Muscle of arm (tissue), 12 donors: ENCODE results near the gene SLC19A1. TPM values are rescaled to one million over a fixed set of nuclear protein-coding genes. Genes with fewer than 3 reads are reported as not detected.

ENCODE experiments used
- DNase-seq: peaks from one replicate; pipeline ENCODE4 v3.0.0-alpha.2; 2013
- polyA plus RNA-seq, 12 donors: library from polyadenylated mRNA; unstranded; fragments of 120-200 nt; gene quantifications; one replicate each; pipeline ENCODE4 v1.2.1, GENCODE V29; 2013; ENCODE audit not compliant: insufficient read length in 12 of 12

Gene SLC19A1
- polyA plus RNA-seq, 12 donors = 4.9 to 24.9 (median 16.9) TPM; not detected in 1

DNA sequence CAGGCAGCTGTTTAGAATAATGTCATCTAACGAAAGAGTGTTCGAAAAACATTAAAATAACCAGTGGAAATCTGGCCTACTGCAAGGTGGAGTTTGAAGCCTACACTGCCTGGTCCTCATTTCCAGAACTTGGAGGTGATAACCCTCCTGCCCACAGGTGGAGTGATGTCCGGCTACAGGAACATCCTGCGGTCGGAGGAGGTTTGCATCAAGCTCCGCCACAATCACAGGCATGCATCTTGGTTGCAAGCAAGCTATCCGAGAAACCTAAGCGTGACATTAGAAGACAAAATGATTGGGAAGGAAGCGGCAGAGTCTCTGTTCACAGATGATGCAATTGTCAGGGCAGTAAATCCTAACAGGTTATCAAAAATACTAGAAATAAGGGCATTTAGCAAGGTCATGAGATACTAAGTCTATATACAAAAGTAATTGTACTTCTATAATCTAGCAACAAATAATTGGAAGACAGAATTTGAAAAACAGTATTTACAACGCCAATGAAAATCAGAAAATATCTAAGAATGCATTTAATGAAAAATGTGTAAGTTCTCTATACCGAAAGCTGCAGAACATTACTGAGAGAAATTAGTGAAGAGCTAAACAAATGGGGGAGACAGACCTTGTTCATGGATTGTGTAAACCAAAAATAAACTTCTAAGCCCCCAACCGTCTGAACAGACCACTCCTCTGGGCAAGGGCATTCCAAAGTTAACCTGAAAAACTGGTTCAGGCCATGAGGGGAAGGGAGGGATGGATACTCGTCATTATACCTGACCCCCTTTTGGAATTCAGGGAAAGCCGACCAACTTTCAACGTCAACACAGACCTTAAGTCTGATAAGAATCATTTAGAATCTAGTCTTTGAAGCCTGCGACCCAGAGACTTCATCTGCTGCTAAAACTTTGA, 4.7 kb upstream of the SLC19A1 start:
- DNase-seq = no peak

DNA sequence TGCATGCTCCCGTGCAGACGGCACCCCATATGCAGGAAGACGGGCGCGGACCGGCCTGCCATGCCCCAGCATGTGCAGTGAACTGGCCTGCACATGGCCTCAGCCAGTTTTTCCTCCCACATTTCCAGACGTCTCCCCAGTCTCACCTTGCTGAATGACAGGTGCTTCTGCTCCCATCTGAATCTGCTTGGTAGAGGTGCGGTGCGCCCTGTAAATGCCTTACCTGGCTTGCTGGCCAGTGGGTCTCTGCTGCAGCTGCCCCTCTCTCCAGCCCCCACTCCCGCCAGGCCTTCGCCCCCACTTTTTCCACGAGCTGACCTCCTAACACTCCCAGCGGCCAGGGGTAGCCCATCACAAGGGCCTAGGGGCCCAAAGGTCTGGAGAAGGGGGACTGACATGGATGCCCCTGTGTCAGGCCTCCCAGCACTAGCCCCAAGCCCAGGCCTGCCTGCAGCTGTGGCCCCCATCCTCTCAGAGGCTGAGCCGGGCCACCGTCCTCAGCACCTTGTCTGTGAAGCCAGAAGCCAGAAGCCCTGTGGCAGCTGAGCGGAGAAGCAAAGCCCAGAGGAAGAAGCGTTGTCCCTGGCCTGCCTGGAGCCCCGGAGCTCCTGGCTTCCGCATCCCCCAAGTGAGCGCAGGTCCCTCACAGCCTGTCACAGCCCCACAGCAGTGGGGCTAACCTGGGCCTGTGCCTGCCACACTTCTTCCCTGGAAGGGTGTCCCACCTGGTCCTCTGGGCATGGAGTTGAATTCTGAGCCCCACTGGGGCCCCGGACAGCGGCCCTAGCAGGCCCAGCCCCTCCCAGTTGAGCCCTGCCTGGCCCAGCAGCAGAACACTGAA, 3.7 kb upstream of the SLC19A1 start:
- DNase-seq = no peak

DNA sequence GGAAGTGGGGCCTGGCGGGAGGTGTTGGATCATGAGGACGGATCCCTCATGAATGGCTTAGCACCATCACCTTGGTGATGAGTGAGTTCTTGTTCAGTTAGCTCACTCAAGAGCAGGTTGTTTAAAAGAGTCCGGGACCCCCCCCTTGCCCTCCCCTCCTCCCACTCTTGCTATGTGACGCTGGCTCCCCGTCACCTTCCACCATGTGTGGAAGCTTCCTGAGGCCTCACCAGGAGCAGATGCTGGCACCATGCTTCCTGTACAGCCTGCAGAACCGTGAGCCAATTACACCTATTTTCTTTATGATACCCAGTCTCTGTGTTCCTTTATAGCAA, 3.0 kb upstream of the SLC19A1 start:
- no peak for DNase-seq

DNA sequence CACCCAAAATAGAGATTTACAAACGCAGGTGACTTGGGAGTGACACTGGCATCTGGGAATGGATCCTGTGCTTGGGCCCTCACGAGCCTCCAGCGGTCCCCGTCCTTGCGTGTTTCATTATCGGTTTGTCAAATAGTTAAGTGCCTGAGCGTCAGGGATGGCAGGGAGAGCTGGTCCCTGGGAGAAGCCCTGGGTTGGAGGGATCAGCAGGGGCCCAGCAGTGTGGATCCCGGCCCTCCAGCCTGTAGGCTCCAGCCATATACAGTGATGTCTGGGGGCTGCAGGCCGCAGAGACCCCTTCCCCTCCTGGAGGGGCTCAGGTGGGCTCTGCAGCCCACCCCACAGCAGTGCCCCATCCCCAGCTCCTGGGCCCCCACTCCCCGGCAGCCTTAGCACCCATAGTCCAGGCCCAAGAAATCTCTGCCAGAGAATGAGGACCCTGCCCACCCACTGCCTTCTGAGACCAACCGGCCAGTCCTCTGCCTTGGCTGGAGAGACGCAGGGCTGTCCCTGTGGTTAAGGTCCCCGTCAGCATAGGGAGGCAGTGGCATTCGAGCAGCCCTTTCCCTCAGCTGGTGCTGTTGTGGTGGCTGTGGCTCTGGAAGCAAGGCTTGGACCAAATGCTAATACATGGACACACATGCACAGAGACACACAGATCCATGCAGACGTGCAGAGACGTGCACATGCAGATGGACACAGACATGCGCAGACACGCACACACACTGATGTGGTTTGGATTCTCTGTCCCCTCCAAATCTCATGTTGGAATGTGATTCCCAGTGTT, 2.4 kb upstream of the SLC19A1 start:
- no peak for DNase-seq

DNA sequence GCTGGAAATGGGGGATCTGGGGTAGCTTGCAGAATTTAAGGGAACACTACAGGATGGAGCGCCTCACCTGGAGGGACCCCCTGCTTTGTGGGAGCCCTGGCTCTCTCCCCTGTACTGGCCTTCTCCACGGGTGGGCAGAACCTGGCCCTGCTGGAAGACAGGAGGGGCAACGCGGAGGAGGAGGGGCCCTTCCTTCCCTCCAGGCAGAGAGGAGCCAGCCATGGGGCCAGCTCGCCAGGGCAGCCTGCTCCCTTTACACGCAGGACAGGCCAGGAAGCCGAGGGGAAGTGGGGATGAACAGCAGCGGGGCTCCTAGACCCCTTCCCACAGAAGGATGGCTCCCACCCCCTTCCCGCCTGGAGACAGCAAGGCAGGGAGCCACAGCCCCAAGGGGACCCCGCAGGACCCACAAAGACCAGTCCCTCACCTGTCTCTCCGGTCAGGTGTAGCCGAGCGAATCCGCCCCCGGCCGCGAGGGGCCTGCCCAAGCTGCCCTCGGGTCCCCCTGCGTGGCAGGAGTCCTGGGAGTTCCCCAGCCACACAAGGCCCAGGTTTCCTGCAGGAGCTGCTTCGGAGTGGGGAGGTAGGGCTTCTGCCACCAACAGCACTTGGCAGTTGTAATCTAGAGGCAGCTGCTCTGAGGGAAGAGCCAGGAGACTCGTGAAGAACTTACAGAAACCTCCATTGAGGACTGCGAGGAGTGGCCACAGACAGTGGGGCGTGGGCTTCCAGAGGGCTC, 1.6 kb upstream of the SLC19A1 start:
- DNase-seq = no peak

DNA sequence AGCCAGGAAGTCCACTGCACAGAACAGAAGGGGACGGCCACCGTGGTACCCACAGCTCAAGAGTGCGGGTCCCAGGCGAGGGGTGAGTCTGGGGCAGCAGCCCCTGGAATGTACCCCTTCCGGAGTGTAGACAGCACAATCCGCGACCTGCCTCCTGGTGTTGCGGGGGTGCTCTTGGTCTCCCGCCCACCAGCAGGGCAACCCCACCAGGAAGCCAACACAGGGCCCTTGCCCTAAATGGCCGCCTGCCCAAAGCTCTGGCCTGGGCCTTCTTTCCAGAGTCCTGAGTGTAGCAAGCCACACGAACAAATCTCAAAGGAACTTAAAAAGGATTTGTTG, 1.1 kb upstream of the SLC19A1 start:
- no peak for DNase-seq

DNA sequence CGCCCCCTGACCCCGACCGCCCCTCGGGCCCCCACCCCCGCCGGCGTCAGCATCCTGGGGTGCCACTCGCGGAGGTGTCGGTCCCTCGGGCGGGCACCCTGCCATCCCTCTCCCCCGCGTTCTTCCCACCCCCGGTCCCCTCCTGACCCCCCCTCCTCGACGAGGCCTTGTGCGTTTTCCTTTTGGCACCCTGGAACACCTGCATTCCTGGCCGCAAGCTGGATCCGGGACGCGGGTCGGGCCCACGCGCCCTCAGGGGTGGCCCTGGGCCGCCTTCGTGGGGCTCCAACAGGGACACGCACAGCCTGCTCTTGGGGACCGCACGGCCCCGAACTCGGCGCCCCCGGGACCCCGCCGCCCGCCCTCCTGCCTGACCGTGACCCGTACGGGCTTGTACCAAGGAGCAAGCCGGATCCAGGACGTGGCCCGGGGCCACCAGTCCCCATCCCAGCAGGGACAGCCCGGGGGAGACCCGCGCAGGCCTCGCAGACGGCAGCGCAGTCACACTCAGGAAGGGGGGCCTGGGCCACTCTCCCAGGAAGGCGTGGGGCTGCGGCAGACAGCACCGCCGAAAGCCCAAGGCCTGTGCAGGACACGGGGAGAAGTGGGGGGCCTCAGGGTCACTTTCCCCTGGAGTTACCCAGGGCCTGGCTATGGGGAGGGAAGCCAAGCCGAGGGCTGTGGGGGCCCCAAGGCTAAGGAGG, 579 bp upstream of the SLC19A1 start:
- DNase-seq = no peak

DNA sequence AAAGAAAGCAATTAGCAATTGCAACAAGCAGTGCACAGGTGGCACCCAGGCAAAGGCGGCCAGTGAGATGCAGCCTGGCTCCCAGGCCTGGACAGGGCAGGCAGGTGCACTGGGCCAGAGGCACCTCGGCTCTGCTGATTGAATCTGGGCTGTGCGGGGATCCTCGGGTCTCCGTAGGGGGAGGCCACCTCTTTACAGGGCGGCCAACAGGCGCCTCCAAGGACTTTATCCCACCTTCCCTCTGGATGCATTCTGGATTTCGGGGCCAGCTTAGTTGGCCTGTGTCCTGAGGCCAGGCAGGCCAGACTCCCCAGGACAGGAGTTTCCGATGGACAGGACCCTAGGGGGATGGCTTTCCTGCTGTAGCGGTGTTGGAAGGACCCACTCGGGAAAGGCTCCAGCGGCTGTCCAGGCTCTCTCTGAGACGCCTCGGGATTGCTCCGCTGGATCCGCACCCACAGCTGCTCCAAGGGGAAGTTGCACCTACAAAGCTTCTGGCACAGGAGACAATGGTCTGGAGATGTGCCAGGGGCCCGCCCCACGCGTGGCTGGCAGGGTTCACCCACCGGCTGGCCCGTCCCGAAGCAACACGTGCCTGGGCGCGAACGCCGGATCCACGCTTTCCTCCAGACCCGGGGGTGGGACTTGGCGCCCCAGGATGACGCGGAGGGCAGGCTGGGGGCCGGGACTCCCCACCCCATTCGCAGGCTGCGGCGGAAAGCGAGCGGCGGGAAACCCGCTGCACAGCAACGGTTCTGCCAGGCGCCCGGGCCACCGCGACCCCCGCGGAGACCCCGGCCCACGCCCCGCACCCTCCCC, 810 bp downstream of the SLC19A1 start:
- peak; percentile 61 for DNase-seq

DNA sequence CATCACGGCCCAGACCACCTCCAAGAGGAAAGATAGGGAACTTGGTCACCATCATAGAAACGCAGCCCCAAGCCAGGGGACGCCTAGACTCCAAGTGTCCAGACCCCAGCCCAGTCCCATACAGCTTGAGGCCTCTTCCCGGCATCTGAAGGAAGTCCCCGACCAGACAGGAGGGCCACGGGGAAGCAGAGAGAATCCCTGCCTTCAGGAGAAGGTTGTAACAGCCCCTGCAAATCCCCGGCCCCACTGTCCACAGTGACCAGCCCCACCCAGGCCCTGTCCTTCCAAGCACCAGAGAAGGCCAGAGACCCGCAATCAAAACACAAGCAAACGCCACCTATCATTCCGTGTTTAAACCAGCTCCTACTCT, 1.7 kb downstream of the SLC19A1 start:
- DNase-seq = no peak

DNA sequence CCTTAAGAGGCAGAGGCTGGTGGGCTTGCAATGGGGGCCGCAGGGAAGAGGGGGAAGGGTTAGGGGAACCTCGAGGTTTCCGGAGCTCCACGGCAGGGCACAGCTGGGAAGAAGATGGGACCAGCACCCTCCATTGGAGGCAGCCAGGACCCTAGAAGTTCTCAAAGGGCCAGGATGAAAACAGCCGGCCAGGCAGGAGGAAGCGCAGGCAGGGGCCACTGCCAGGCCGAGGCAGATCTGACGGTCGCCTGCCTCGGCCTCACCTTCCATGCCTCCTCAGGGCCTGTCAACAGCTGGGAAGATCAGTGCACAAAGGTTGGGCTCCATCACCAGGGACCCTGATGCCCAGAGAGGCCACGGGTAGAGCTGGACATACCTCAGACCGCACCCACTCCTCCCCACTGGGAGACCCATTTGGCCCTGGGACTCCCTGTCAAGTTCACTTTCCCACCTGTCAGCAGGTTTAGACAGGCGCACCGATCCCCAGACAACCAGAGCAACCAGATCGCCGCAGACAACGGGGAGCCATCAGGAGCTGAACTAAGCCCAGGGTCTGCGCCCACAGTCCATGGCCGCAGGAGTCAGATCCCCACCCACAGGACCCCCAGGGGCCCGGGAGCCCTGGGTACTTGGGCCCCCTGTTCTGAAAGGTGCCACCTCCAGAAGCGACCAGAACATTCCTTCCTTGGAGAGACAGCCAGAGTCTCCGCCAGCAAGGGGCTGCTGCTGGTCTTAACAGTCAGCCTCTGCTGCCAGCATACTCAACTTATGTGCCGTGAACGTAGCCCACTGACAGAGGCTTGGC, 2.2 kb downstream of the SLC19A1 start:
- no peak for DNase-seq

DNA sequence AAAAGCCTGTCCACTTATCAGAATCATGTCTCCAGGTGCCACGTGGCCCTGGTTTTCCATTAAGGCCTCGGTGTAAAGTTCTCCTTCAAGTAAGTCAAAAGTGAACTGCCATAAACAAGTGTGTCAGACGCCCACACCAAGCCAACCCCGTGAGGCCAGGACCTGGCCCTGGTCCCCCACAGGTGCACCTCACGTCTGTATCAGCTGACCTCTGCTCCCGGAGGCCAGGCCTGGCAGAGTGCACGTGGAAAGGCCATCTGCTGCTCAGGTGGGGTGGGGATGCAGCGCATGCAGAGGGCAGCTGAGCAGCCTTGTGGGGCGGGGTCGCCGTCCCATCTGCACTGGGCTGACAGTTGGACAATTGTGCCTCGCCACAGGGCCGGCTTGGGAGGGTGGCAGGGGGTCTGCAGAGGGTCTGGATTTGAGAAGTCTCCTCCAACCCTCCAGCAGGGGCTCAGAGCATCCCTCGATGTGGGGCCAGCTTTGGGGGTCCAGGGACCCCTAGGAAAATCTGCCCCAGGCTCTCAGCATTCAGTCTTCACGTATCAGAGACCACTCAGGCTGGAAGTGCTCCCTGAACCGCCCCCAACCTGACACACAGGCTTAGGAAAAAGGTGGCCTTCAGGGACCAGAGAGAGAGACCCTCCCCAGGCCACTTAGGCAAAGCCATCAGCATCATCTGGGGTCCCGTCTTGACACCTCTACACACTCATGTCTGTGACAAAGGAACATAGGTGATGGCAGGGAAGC, 3.0 kb downstream of the SLC19A1 start:
- no peak for DNase-seq

DNA sequence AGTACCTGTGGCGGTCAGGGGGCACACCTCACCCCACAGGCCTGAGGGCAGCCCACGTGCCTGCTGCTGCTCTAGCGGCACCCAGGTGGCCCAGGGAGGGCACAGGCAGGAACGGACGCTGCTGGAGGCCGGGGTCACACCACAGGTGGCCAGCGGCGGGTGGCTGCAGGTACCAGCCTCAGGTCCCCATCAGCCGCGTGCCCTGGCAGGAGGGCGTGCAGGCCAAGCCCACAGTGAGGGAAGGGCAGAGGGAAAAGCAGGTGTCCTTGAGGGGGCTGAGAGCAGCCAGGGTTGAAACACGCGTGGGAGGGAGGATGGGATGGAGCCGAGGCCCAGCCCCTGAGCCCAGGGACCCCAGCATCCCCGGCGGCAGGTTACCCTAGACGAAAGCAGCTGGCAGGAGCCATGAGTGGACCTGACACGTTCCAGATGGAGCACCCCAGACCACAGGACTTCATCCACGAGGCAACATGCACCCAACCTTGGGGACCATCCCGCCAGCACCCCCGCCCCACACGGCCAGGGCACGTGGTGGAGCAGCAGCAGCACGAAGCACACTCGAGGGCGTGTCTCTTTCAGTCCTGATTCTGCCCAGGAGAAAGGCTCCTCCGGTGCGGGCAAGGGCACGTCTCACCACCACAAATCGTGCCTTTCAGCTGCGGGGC, 3.7 kb downstream of the SLC19A1 start:
- no peak for DNase-seq

DNA sequence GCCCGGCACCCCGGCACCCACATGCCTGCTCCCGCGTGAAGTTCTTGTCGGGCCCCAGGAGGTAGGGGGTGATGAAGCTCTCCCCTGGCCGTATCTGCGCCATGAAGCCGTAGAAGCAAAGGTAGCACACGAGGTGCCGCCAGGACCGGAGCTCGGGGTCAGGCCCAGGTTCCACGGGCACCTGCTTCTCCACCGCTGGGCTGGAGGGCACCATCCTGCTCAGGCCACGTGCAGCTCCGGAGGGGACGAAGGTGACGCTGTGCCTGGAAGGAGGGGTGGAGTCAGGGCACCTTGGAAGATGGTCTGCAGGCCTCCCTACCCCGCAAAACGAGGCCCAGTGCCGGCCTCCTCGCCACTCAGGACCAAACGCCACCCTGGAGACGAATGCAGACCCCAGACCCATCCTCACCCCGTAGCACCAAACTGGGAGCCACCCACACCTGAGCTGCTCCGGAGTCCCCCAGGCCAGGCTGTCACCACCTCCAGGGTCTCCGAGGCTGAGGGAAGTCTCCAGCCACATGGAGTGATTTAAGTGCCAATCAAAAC, 4.4 kb downstream of the SLC19A1 start:
- DNase-seq = no peak

DNA sequence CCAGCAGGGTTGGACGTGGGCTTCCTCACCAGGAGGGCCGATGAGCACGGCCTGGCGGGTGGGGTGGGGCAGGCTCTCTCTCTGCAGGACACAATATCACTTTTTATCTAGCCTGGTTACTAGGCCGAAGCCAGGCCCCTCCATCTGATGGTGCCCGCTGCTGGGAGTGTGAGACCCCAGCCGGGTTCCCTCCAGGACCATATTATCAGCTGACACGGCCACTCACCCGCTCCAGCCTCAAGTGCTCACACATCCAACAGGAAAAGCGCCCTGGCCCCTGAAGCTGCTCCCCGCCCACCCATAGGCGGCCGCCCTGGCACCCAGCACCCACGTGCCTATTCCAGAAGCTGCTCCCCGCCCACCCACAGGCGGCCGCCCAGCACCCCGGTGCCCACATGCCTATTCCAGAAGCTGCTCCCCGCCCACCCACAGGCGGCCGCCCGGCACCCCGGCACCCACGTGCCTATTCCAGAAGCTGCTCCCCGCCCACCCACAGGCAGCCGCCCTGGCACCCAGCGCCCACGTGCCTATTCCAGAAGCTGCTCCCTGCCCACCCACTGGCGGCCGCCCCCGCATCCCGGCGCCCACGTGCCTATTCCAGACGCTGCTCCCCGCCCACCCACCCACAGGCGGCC, 5.0 kb downstream of the SLC19A1 start:
- DNase-seq = no peak

DNA sequence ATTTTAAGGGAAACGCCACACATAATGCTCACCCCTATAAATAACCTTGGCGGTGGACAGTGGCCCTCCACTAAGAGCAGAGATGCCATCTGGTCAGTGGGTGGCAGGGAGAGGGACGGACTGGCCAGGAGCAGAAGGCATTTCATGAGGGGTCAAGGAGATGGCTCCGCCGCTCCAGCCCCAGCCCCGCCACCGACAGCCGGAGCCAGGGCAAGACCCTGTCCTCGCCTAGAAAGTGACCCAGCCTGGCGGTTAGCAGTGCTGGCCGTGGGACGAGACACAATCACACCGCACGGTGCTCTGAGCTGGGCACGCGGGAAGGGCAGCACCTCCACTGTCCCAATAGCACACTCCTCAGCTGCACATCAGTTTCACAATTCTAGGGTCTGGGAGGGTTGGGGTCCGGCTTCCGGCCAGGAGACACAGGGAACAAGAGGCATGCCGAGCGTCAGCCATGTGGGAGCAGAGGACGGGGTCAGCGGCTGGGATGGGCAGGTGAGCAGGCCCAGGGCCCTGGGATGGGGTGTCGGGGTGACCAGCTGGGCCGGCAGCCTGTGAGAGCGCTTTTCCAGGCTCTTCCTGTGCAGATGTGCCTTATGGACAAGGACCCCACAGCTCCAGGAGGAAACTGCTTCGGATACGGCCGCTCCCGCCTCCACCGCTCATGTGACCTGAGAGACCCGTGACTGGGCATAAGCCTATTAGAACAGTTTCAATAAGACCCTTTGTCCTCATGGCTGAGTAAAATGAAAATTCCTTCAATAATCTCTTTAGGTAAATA, 5.7 kb downstream of the SLC19A1 start:
- no peak for DNase-seq
